Inflammatory macrophage treated with lipopolysaccharide for 4 hours (primary cell): ENCODE measurements around the gene TMOD4.
A peak's percentile ranks its signal among the peaks of the same experiment; 100 is the strongest.

Experiments
- DNase-seq: peaks from one replicate; pipeline ENCODE4 v3.0.0-alpha.2; 2020

The TMOD4 gene

DNA sequence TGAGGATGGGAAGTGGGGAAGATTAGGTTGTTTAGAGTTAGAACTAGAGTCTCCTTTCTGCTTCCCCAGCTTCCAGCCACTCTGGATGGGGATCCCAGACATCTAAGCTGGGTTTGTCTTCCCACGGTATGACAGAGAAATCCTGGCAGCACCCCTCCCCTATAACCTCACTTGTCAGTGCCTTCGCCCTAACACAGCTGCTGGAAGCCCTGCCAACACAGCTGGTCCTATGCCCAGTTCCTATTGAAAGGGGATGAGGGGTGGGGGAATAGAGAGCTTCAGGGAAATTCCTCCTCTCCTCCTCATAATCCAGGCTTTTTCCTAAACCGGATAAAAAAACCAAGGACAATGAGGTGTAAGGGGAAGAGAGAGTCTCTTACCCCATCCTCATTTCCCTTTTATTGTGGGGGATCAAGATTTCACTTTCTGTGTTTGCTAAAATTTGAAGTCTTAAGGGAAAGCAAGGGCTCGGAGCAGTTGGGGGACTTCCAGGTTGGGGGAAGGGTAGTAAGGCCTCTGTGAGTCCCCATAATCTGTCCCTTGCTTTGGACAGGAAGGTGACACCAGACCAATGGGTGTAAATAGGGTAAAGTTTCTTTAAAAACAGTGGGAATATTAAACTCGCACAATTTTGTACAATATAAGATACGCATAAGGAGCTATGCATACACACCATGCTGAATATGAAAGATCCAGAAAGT lies 590 bp downstream of the TMOD4 start:
- DNase-seq: peak; percentile 10

- DNase-seq: no peak
These were observed 4.6 kb downstream of the TMOD4 start for GRCh38 chr1:151171190-151171589.

DNA sequence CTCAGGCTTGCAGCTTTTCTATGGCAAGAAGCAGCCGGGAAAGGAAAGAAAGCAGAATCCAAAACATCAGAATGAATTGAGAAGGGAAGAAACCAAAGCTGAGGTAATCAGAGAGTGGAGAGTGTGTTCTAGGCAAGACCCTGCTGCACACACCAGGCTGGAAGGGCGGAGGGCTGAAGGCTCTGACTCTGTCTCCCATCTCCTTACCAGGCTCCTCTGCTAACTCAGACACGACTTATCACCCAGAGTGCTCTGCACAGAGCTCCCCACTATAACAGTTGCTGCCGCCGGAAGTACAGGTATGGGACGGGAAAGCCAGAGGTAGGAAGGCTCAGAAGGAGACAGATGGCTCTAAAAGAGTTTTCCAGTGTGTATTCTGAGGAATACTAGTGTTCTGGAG lies 8.7 kb downstream of the TMOD4 start:
- DNase-seq: no peak

DNA sequence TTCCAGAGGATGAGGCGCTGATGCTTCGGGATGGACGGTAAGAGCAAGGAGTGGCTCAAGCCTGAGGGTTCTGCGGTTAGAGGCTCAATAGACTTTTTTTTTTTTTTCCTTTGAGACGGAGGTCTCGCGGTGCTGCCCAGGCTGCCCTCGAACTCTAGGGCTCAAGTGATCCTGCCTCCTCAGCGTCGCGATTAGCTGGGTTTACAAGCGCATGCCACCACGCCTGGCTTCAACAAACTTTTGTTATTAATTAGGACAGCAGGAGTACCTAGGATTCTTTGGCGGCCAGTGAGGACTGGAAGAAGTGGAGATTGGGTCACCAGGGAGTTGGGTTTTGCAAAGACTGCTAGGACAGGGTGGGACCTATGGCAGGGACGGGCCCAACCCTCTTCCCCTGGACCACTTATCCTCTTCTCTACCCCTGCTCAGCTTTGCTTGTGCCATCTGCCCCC lies 9.2 kb downstream of the TMOD4 start:
- peak; percentile 25 for DNase-seq

DNA sequence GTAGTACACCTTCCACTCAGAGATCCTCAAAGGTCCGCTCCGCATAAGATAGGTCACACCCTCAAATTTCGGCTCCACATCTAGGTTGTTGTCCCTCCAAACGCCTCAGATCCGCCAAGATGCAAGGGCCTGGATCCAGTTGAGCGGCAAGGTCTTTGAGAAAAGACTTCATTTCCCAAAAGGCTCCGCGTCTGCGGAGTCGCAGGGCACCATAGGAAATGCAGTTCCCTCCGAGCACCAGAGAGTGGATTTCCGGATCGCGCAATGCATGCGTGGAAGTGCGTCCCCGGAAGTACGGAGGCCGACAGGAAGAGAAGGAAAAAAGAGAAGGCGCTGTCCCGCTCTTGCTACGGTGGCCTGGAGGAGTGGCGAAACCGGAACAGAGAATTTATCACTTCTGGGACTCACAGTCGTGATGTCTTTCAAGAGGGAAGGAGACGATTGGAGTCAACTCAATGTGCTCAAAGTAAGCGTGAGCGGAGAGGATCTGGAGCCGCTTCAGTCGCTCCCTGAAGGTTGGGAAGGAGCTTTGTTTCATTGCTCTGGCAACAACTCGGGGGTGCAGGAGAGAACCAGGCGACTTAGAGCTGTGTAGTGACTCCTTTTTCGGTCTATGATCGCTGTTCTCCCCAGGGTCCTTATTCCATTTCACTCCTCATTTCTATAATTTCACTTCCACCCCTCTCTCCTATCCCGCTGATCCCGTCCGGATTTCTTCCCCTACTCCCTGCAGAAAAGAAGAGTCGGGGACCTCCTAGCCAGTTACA lies 9.9 kb downstream of the TMOD4 start, which contains the start of the genes LYSMD1 and SCNM1:
TSS of gene LYSMD1 (minus strand) at position 165 of the 767 bp plus-strand sequence. CDS start 644 bp downstream, outside the sequence.
TSS of gene SCNM1 (plus strand) at position 407 of the 767 bp plus-strand sequence. CDS start at position 416, 9 bp downstream.
- DNase-seq: peak; percentile 99

GRCh38 chr1:151165281-151165737 lies 10.5 kb downstream of the TMOD4 start:
- no peak for DNase-seq

DNA sequence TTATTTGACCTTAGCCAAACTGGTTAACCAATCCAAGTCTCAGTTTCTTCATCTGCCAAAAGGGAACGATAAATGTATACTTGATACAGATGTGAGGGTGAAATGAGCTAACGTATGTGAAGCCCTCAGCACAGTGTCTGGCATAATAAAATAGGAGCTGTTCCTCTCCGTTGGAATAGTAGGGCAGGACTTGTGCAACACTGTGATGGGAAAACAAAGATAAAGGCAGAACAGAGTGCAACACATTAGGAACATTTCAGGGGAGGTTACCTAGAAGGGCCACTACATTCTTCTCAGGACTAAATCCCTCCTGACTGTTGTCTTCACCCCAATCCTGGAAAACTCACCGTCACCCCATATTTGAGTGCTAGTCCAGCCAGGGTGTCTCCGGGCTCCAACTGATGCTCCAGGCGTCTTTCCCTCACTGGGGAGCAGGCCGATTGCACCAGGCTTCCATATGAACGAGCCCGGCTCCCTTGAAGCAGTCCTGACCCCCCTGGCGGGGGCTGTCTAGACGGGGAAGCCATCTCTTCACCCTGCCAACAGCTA lies 11.0 kb downstream of the TMOD4 start:
- DNase-seq: no peak

DNA sequence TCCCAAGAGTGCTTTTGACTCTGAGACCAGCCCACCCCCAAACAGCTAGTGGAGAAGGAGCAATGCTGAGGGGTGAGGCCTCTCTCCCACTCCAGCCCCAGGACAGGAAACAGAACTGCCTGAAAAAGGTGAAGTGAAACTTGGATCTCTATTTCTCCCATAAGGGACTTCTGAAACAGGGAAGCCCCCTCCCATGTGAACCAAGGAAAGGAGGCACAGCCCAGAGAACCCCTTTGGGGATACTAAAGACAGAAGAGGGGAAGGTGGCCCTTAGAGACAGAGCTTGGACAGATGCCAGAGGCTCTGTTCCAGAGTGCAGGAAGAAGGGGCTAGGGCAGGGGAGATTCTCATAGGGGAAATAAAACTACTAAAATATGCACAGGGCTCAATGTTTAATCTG lies 16.4 kb downstream of the TMOD4 start:
- DNase-seq: peak; percentile 68

DNA sequence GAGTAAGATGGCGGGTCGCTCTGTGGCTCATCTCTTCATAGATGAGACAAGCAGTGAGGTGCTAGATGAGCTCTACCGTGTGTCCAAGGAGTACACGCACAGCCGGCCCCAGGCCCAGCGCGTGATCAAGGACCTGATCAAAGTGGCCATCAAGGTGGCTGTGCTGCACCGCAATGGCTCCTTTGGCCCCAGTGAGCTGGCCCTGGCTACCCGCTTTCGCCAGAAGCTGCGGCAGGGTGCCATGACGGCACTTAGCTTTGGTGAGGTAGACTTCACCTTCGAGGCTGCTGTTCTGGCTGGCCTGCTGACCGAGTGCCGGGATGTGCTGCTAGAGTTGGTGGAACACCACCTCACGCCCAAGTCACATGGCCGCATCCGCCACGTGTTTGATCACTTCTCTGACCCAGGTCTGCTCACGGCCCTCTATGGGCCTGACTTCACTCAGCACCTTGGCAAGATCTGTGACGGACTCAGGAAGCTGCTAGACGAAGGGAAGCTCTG lies 17.0 kb downstream of the TMOD4 start:
- DNase-seq: peak; percentile 21

GRCh38 chr1:151158326-151158725 lies 17.5 kb downstream of the TMOD4 start:
- peak; percentile 76 for DNase-seq

GRCh38 chr1:151157067-151157531 lies 18.7 kb downstream of the TMOD4 start:
- peak; percentile 50 for DNase-seq

- DNase-seq: peak; percentile 87
These were observed 19.3 kb downstream of the TMOD4 start, which contains the start of gene TNFAIP8L2 for GRCh38 chr1:151156515-151156819. TNFAIP8L2 (plus strand) TSS chr1:151156649; CDS start chr1:151158698, 2,049 bp downstream.

- DNase-seq: no peak
These were observed 28.1 kb downstream of the TMOD4 start for GRCh38 chr1:151147665-151148064.

DNA sequence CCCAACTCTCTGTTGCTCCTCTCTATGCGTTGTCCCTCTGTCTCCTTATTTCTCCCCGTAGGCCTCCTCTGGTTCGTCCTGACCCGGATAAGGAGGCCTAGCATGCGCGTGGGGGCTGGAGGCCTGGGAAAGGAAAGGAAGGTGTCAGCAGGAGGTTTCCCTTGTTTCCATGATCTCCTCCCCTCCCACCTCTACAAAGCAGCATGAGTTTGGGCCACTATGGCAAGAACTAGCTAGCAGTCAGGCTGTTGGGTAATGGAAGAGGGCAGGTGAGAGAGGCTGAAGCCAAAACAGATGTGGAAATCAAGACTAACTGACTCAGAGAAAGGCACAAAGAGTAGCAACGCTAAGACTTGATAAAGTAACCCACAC lies 28.7 kb downstream of the TMOD4 start:
- no peak for DNase-seq

DNA sequence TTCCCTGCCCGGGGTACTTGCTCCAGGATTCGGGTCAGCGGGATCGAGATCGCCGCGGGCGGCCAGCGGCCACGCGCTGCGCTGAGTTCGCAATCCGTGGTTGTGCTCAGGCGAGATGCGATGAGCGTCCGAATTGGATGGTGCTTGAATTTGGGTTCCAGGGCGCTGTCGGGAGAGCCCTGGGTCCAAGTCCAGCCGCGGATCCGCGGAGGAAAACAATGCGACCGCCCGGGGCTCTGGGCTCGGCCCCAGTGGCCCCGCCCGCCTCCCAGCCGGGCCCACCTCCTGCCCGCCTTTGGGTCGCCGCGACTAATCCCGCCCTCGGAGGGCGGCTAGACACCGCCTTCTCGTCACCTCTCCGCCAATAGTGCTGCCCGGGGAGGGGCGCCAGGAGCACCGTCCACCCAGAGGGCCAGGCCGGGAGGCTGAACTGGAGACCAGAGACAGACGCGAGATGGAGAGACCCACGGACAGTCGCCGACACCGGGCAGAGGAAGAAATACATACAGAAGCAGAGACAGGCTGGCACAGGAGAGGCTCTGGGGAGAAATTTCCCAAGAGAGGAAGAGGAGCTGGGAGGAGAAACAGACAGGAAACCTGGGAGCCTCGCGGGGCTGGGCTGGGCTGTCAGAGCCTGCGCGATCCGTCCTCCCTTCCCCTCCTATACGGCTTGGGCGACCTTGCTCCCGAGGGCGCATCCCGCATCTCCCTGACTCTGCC lies 29.2 kb downstream of the TMOD4 start, which contains the start of gene SEMA6C:
TSS of gene SEMA6C (minus strand) at position 220 of the 720 bp plus-strand sequence. CDS start 4,010 bp downstream, outside the sequence.
- peak; percentile 91 for DNase-seq

DNA sequence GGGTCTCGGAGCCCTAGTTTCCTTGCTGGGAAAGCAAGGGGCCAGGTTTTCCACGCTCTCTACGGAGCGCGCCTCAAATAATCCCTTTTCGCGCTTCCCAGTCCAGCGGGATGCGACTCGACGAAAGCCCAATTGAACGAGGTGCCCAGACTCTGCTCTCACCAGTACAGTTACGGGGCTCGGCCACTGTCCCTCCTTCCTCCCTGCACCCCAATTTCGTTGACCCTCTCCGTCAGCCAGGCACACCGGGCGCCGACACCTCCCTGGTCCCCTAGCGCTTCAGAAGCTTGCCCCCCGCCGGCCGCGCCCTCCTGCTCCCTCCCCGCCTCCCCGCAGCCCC lies 29.7 kb downstream of the TMOD4 start:
- no peak for DNase-seq

DNA sequence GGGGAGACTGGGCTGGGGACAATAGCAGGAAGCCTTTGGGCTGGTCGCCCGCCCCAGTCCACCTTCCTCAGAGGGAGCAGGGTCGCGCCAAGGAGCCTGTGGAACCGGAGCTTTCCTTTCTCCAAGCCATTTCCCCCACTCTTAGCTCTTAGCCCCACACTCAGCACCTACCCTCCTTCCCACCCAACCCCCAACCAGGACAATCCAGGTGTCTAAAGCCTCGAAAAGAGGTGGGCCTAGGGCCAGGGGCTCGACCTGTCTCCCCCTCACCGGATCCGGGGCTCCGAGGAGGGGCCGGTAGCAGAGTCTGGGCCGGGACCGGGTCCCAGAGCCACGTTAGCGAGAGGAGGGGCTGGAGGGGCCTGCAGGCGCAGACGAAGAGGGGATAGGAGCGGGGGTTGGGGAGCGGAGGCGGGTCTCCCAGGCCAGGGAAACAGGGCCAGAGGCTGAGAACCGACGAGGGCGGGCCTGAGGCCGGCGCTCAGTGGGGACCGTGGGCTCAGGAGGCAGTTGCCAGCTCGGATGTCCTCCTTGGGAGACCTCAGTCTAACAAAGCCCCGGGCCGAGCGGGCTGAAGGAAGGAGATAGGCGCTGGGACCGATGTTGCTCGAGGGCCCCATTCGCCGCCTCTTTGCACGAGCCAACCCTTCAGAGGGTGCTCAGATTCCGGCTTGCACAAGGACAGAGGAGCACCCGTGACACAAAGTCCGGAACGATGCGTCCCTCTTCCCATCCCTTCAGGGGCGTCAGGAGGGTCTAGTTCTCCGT lies 30.3 kb downstream of the TMOD4 start:
- peak; percentile 36 for DNase-seq

DNA sequence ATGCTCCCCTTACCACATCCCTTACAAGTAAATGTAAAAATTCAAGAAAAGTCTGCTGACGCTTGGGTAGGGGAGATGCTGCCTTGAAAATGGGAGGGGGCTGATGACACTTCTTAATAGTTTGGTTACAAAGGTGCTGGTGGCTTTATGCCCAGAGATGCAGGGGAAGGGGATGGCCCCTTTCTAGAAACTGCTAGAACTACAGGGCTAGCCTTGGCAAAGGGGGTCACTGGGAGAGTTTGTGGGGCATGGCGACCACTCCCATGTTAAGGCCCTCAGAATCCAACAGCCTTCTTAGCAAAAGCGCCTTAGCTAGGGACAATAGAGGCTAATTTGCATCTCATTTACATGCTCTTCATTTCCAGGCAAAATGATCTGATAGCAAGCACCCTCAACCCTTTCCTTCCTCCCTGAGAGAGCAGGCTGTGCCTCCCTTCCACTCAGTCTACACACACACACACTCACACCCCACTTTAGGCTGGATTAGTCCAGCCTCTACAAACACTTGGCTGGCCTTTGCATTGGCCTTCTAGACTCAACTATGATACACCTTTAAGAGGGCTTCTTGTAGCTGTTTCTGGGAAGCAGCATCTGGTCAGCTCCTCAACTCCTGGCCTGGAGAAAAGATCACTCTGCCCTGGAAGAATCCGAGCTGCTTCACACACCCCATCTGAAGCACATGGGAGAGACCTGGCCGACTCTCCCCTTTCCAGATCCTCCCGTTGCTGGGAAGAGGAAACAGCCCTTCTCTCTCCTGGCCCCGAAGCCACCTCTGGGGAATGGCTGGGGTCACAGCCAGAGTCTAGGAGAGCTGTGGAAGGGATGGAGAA lies 31.1 kb downstream of the TMOD4 start:
- DNase-seq: no peak

GRCh38 chr1:151143986-151144385 lies 31.8 kb downstream of the TMOD4 start:
- no peak for DNase-seq

GRCh38 chr1:151143057-151143435 lies 32.7 kb downstream of the TMOD4 start:
- no peak for DNase-seq
